ENCODE measurements around the gene MIA3. TPM values are rescaled to one million over a fixed set of nuclear protein-coding genes. Genes with fewer than 3 reads are reported as not detected.
A peak's percentile ranks its signal among the peaks of the same experiment; 100 is the strongest.

The MIA3 gene
- total and polyA plus RNA-seq, 2 donors (not counting 1 experiment from before 2014, with no cell fraction given), result 34.3 to 68.0 TPM

- no peak for TF ChIP-seq CTCF (conservative IDR thresholded peaks at IDR 0.05 in 1 of 2, IDR thresholded peaks at IDR 0.05 in 1 of 2; ENCODE audit: low read depth in 1 of 2, low read length in 2 of 2)
- no peak for TF ChIP-seq EZH2 (IDR thresholded peaks at IDR 0.05; ENCODE audit: low read length, missing control alignments)
- no peak overlapping the region for H3K9ac ChIP-seq (ENCODE audit: insufficient read depth, low read length)
- peaks cover 12% of the 10 kb centered on the region for H3K79me2 ChIP-seq (ENCODE audit: control insufficient read depth, insufficient read depth, low read length)
- H3K27me3 ChIP-seq (ENCODE audit: control insufficient read depth, insufficient read depth, low read length), result no peaks in the 10 kb centered on the region
- H3K36me3 ChIP-seq (ENCODE audit: control insufficient read depth, insufficient read depth, low read length), result no peaks in the 10 kb centered on the region
- H3K4me3 ChIP-seq (replicated peaks in 1 of 4; ENCODE audit: control extremely low read depth in 1 of 4, insufficient read depth in 1 of 4, low read depth in 3 of 4, low read length in 4 of 4), result no peak overlapping the region
- no peak overlapping the region for H2AFZ ChIP-seq (ENCODE audit: low read length)
- no peak overlapping the region for H3K4me2 ChIP-seq (ENCODE audit: extremely low read depth, insufficient read depth, low read length)
- H4K20me1 ChIP-seq (ENCODE audit: control insufficient read depth, extremely low read depth, insufficient read depth, low read length), result no peaks in the 10 kb centered on the region
- H3K27ac ChIP-seq (ENCODE audit: insufficient read depth, low read length), result no peak overlapping the region
- no peaks in the 10 kb centered on the region for H3K9me3 ChIP-seq (ENCODE audit: control insufficient read depth, insufficient read depth, low read depth, low read length)
- H3K4me1 ChIP-seq (ENCODE audit: control insufficient read depth, extremely low read depth, insufficient read depth, low read length), result no peaks in the 10 kb centered on the region
- DNase-seq (ENCODE audit: low read depth in 2 of 2), result no peak
These were observed 24.6 kb downstream of the MIA3 start for GRCh38 chr1:222642468-222642867.

GRCh38 chr1:222643606-222643937 is 25.7 kb downstream of the MIA3 start:
- peak overlapping the region; percentile 87 for H2AFZ ChIP-seq (ENCODE audit: low read length)
- DNase-seq (ENCODE audit: low read depth in 2 of 2), result no peak
- peaks cover 12% of the 10 kb centered on the region for H3K79me2 ChIP-seq (ENCODE audit: control insufficient read depth, insufficient read depth, low read length)
- peak overlapping the region; percentile 93 for H3K4me2 ChIP-seq (ENCODE audit: extremely low read depth, insufficient read depth, low read length)
- no peaks in the 10 kb centered on the region for H3K9me3 ChIP-seq (ENCODE audit: control insufficient read depth, insufficient read depth, low read depth, low read length)
- H3K9ac ChIP-seq (ENCODE audit: insufficient read depth, low read length), result peak overlapping the region; percentile 95
- H3K36me3 ChIP-seq (ENCODE audit: control insufficient read depth, insufficient read depth, low read length), result no peaks in the 10 kb centered on the region
- TF ChIP-seq CTCF (conservative IDR thresholded peaks at IDR 0.05 in 1 of 2, IDR thresholded peaks at IDR 0.05 in 1 of 2; ENCODE audit: low read depth in 1 of 2, low read length in 2 of 2), result no peak
- TF ChIP-seq EZH2 (IDR thresholded peaks at IDR 0.05; ENCODE audit: low read length, missing control alignments), result no peak
- peak overlapping the region; percentile 99 for H3K27ac ChIP-seq (ENCODE audit: insufficient read depth, low read length)
- no peaks in the 10 kb centered on the region for H3K4me1 ChIP-seq (ENCODE audit: control insufficient read depth, extremely low read depth, insufficient read depth, low read length)
- no peaks in the 10 kb centered on the region for H3K27me3 ChIP-seq (ENCODE audit: control insufficient read depth, insufficient read depth, low read length)
- H4K20me1 ChIP-seq (ENCODE audit: control insufficient read depth, extremely low read depth, insufficient read depth, low read length), result no peaks in the 10 kb centered on the region
- peak overlapping the region; percentile 74 to 100 (median 96) for H3K4me3 ChIP-seq (replicated peaks in 1 of 4; ENCODE audit: control extremely low read depth in 1 of 4, insufficient read depth in 1 of 4, low read depth in 3 of 4, low read length in 4 of 4)

- peak overlapping the region; percentile 90 for H2AFZ ChIP-seq (ENCODE audit: low read length)
- peak overlapping the region; percentile 99 for H3K27ac ChIP-seq (ENCODE audit: insufficient read depth, low read length)
- H4K20me1 ChIP-seq (ENCODE audit: control insufficient read depth, extremely low read depth, insufficient read depth, low read length), result no peaks in the 10 kb centered on the region
- H3K79me2 ChIP-seq (ENCODE audit: control insufficient read depth, insufficient read depth, low read length), result peaks cover 12% of the 10 kb centered on the region
- no peaks in the 10 kb centered on the region for H3K36me3 ChIP-seq (ENCODE audit: control insufficient read depth, insufficient read depth, low read length)
- H3K27me3 ChIP-seq (ENCODE audit: control insufficient read depth, insufficient read depth, low read length), result no peaks in the 10 kb centered on the region
- H3K4me3 ChIP-seq (replicated peaks in 1 of 4; ENCODE audit: control extremely low read depth in 1 of 4, insufficient read depth in 1 of 4, low read depth in 3 of 4, low read length in 4 of 4), result peak overlapping the region; percentile 74 to 100 (median 96)
- DNase-seq (ENCODE audit: low read depth in 2 of 2), result peak; percentile 99
- H3K9me3 ChIP-seq (ENCODE audit: control insufficient read depth, insufficient read depth, low read depth, low read length), result no peaks in the 10 kb centered on the region
- peak overlapping the region; percentile 97 for H3K4me2 ChIP-seq (ENCODE audit: extremely low read depth, insufficient read depth, low read length)
- no peak for TF ChIP-seq CTCF (conservative IDR thresholded peaks at IDR 0.05 in 1 of 2, IDR thresholded peaks at IDR 0.05 in 1 of 2; ENCODE audit: low read depth in 1 of 2, low read length in 2 of 2)
- no peak for TF ChIP-seq EZH2 (IDR thresholded peaks at IDR 0.05; ENCODE audit: low read length, missing control alignments)
- peak overlapping the region; percentile 95 for H3K9ac ChIP-seq (ENCODE audit: insufficient read depth, low read length)
- H3K4me1 ChIP-seq (ENCODE audit: control insufficient read depth, extremely low read depth, insufficient read depth, low read length), result no peaks in the 10 kb centered on the region
These were observed 26.2 kb downstream of the MIA3 start for GRCh38 chr1:222643938-222644635.

Data from fibroblast of lung (primary cell).